Superior temporal gyrus (tissue), 1 donor: ENCODE measurements around the gene LRAT.
A peak's percentile ranks its signal among the peaks of the same experiment; 100 is the strongest.
"Not testable (repeated sequence)": the region's sequence is repeated elsewhere in the genome, so short reads cannot be mapped to it uniquely, and the experiment has no call there.

ENCODE experiments used
- DNase-seq: peaks from one replicate; pipeline ENCODE4 v3.0.0-alpha.2; 2016; ENCODE audit errors: extremely low spot score

LRAT gene

DNA sequence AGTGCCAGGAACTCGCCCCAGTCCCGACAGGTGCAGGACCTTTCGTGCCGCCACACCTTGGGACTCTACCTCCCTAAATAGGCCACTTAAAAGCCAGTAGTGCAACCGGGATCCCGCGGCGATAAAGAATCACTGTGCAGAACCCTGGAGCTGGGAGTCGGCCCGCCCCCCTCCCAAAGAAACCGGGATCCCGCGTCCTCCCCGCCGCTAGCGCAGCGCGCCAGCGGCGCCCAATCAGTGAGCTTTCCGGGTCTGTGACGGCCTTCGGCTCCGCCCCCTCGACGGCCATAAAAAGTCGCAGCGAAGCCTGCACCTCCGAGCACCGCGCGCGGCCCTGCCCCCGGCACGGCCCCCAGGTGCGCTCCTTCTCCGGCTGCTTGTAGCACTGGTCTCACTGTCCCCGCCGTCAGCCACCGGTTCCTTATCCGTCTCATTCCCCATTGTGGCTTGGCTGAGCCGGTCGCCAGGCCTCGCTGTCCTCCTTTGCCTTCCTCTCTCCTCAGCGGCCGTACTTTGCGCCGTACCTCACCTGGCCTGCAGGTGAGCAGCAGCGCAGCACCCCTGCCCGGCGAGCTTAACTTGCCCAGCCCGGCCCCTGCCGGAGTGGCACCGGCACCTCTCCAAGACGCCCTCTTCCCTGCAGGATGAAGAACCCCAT, at the start of gene LRAT:
LRAT (plus strand) TSS at position 318 of the 658 bp plus-strand sequence; CDS start at position 645, 327 bp downstream.
- DNase-seq = peak; percentile 31

DNA sequence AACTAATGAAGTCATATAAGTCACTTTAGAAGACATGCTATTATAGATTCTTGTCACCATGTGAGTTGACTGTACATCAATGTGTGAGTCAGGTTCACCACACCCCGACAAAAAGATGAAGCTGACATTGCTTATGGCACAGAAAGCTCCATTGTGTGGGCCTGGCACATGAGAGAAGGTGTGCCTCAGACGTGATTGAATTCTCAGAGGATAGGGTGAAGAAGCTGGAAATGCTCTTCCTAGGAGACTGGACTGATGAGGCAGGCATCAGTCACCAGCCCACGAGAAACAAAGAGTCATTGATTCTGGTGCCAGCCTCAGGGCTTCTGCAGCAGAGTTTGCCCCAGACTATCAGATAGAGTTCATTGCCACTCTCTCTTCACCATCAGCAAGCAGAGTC, 35.9 kb upstream of the LRAT start:
- peak; percentile 68 for DNase-seq

DNA sequence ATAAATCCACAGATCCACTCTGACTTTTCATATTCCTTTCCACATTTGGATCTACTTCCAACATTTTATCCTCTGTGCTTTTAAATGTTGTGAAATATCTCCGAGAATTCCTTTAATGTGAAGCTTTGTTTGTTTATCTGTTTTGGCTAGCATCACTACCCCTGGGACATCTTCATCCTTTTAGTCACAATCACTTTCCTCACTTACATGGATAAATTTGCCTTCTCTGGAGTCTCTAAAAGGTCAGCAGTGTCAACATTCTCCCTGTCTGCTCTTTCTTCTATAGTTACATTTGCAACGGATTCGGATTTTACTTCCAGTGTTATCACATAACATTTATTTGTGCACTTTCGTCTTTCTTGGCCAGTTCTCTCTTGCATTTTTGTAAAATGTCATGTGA, 34.2 kb upstream of the LRAT start:
- no peak for DNase-seq

- DNase-seq = no peak
These were observed 32.3 kb upstream of the LRAT start for GRCh38 chr4:154711522-154711921.

DNA sequence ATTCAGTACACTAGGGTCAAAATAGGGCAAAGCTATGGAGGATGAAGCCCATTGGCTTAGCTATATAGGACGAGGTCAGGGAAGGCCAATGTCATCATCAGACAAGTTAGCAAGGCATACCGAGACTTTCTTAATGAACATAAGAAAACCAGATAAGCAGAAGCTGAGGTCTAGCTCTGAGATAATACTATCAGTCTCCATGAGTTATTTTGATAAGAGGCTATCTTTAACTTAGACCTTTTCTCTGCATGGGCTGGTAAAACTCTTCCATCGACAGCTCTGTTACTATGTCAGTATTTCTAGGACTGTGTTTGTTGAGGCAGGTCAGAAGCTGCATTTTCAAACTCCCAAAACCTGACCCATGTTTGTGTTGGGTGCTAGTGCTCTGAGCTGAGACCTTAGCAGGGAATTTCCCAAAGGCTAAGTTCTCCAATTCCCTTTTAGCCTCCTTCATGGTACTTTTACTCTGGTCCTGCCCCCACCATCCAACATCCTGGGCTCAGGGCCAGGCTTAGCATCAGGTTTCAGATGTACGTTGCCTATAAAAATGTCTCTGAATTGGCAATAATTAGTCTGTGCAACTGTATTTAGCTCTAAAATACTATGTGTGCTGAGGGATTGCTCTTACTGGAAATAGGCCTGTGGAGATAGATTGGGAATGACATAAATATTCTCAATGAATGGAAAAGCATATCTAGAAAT, 29.3 kb upstream of the LRAT start:
- DNase-seq = no peak

DNA sequence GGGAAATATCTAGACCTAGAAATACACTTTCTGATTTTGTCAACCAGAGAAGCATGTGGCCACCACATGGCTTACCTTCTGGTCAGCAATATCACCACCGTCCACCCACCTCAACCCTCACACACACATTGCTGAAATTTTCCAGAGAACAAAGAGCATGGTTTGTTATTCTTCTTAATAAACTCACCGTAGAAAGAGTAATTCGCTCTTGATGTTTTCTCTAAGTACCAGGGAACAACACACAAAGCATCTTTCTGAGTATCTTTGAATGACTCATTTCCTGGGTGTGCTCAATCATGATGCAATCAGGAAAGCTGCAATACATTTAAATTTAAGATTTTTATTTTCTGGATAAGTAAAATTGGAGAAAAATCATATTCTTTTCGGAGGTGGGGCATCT, 24.7 kb upstream of the LRAT start:
- no peak for DNase-seq

DNA sequence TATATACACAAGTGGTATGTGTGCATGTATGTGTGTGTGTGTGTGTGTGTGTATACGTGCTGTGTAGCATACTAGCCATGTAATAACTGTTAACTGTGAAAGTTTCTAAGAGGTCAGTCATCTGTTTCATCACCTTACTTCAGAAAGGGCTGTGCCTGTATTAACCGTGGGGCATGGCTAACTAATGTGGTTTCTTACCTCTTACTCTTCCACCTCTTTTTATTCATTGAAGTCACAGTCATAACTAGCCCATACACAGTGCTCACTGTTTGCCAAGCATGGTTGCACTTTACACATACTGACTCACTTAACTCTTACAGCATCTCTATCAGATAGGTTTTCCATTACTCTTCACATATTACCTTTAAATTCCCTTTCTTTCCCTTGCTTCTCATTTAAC, 23.7 kb upstream of the LRAT start:
- DNase-seq = no peak

GRCh38 chr4:154720618-154721267, 23.1 kb upstream of the LRAT start:
- no peak for DNase-seq

GRCh38 chr4:154722262-154722661, 21.5 kb upstream of the LRAT start:
- DNase-seq = no peak

DNA sequence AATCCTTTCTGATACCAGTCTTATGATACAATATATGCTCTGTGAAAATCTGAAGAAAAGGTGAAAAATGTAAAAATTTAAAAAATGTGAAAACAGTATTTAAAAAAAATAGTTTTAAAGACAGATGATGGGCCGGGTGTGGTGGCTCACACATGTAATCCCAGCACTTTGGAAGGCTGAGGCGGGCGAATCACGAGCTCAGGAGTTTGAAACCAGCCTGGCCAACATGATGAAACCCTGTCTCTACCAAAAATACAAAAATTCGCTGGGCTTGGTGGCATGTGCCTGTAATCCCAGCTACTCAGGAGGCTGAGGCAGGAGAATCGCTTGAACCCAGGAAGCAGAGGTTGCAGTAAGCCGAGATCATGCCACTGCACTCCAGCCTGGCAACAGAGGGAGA, 20.2 kb upstream of the LRAT start:
- DNase-seq = not testable (repeated sequence)

DNA sequence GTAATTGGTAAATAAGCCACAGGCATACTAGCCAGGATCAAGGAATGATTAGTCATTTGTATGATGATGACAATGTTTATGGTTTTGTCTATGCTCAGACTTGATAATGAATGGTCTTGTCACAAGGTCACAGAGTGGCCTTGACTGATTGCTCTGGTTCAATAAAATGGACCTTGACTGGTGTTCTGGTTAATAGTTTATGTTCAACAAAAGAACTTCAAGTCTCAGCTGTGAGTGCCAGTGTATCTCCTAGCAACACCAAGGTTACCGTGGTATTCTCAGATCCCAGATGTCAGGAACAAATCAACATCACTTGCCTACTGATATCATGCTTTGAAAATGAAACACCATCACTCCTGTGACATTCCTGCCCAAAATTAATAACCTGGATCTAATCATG, 16.3 kb upstream of the LRAT start:
- DNase-seq = no peak

GRCh38 chr4:154731756-154732155, 12.0 kb upstream of the LRAT start:
- no peak for DNase-seq

DNA sequence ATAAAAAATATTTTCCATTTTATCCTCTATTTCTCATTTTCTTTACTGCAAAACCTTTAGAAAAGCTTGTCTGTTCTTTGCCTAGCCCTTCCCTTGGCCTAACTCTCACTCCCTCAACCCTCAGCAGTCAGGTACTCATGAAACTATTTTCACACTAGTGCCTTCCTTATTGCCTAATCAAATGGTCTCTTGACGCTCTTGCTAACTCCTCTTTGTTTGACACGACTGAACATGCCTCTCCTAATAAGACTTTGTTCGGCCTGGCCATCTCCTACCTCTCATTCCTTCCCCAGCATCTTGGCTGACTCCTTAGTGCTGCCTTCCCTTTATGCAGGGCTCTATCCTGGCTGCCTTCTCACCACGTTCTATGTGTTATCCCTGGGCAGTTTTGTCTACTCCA, 11.1 kb upstream of the LRAT start:
- DNase-seq = no peak

DNA sequence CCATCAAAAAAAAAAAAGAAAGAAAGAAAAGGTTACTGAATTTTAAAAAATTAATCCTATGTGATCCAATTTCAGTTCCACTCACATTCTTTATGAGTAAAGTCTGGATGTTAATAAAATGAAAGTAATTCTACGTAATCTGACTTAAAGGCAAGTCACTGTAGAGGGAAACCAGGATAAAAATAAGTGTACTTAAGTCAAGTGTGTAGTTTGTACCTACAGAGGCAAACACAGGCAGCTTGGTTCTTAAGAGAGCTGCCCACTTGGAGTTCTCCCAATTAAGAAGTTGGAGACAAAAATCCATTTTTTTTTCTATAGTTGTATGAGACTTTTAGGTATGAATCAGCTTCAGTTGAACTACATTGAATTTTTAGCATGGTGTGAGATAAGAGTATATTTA, 7.0 kb upstream of the LRAT start:
- no peak for DNase-seq

GRCh38 chr4:154738426-154738825, 5.4 kb upstream of the LRAT start:
- no peak for DNase-seq

DNA sequence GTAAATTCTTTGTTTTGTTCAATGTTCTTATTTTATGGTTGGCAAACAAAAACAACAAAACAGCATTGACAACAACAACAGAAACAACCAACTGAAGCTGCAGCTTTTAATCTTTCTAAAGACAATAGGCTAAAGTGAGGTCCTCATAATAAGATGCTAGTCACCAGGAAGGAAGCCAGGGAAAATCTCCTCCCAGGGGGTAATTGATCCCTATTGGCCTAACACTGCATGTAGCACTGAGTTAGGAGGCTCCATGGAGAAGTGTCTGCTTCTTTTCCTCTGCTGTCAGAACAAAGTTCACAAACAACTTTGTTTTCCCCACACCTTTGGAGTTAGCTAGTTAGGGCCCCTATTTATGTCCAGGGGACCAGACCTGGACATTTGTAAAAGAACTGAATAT, 4.7 kb upstream of the LRAT start:
- DNase-seq = no peak

GRCh38 chr4:154740462-154740861, 3.3 kb upstream of the LRAT start:
- no peak for DNase-seq

DNA sequence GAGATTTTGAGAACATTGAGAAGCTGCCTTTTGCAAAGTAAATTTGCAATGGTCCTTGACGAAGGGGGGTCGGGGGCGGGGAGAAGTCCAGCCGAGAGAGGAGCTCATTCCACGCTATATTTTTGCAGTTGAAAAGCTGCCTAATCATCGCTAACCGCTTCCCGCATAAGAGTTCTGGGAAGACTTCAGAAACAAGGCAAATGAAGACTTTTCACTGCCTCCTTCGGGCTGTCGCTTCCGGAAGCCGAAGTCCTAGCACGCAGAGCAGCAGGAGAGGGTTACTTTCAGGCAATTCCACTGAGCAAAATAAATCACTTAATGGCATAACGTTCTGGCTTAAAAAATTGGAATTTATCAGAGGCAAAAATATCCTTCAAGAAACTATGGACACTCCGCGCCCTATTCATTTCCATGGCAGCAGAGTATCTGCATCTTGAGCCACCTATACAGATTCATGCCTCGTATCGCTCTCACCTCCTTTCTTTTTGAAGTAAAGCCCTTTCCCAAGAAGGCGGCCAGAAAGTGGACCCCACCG, 2.6 kb upstream of the LRAT start:
- no peak for DNase-seq

DNA sequence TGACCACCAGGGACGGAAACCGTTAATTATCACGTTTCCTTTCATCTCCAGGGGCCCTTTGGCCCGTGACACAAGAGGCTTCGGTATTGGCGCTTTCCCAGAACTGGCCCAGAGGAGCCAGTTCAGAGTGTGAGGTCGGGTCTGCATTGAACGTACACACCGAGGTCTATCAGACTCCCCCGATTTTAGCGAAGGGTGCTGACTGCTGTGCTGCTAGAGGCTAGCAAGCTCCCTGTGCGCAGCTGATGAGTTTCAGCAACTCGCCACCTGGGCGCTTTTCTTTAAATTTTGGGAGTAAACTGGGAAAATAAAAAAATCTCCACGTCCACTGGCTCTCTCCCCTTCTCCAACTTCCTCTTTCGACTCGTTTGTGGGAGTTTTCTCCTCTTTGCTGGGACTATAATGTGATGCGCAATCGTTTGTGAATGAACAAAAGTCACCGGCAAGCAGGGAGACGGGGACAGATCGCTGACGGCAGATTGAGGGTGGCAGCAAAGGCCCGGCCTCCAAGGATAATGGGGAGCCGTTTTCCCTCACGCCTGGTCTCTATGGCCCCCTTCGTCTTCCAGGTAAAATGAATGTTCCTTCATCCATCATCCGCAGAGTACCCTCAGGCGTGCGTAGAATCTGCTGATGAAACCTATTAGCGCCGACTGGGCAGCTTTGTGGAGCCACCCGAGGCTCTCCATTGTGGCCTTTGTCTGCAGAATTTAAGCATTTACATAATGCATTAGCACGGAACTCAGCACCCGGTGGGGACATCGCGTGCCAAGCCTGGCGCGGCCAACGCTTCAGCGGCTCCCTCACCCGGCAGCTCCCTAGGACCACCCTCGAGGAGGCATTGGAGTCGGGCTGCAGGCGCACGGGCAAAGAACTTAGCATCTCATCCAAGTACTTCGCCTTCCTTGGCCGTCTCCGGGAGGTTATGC, 1.6 kb upstream of the LRAT start:
- DNase-seq = peak; percentile 19

DNA sequence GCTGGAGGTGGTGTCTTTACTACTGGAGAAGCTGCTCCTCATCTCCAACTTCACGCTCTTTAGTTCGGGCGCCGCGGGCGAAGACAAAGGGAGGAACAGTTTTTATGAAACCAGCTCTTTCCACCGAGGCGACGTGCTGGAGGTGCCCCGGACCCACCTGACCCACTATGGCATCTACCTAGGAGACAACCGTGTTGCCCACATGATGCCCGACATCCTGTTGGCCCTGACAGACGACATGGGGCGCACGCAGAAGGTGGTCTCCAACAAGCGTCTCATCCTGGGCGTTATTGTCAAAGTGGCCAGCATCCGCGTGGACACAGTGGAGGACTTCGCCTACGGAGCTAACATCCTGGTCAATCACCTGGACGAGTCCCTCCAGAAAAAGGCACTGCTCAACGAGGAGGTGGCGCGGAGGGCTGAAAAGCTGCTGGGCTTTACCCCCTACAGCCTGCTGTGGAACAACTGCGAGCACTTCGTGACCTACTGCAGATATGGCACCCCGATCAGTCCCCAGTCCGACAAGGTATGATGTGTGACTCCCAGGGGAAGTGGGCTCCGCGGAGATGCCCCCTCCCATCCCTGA, 634 bp downstream of the LRAT start:
- no peak for DNase-seq

GRCh38 chr4:154757713-154758112, 13.9 kb downstream of the LRAT start:
- no peak for DNase-seq
